ENCODE data around the gene NINL.
A peak's percentile ranks its signal among the peaks of the same experiment; 100 is the strongest.

The NINL gene

DNA sequence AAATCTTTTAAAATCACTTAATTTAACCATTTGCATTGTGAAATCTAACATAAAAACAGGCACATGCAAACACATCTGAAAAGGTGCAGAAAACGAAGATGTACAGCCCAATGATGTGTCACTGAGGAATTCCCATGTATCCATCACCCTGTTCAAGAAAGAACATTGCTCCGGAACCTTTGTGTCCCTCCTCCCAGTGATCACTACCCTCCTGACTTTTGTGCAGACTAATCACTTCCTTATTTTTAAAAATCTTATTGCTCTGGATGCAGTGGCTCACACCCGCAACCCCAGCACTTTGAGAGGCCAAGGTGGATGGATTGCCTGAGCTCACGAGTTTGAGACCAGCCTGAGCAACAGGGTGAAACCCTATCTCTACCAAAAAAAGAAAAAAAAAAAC, 163.3 kb downstream of the NINL start:
- no peak for DNase-seq (ENCODE audit: low read depth, low spot score)
- TF ChIP-seq, protein P1, sequence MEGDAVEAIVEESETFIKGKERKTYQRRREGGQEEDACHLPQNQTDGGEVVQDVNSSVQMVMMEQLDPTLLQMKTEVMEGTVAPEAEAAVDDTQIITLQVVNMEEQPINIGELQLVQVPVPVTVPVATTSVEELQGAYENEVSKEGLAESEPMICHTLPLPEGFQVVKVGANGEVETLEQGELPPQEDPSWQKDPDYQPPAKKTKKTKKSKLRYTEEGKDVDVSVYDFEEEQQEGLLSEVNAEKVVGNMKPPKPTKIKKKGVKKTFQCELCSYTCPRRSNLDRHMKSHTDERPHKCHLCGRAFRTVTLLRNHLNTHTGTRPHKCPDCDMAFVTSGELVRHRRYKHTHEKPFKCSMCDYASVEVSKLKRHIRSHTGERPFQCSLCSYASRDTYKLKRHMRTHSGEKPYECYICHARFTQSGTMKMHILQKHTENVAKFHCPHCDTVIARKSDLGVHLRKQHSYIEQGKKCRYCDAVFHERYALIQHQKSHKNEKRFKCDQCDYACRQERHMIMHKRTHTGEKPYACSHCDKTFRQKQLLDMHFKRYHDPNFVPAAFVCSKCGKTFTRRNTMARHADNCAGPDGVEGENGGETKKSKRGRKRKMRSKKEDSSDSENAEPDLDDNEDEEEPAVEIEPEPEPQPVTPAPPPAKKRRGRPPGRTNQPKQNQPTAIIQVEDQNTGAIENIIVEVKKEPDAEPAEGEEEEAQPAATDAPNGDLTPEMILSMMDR (IDR thresholded peaks at IDR 0.05; ENCODE audit: low read depth, low read length), result no peak
- no peak overlapping the region for H3K4me3 ChIP-seq (ENCODE audit: low read depth, low read length)
- in situ Hi-C loops (cut with HindIII; ENCODE audit: low sequenced_read_pairs), result no loop called here

DNA sequence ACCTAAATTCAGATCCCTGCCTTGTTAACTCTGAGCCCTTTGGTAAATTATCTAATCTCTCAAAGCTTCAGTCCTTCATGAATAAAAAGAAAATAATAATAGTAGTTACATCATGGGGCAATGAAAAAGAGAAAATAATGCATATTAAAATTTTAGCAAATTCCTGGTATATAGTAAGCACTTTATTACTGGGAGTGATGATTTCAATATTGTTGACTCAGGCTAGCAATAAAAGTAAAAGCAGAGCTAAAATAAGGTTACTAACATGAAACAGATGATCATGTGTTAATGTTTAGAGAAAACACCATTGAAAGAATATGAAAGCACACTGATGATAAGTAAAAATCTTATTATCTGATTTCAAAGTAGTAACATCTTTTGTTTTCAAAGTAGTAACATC, 164.2 kb downstream of the NINL start:
- no peak overlapping the region for H3K4me3 ChIP-seq (ENCODE audit: low read depth, low read length)
- TF ChIP-seq, protein P1 (IDR thresholded peaks at IDR 0.05; ENCODE audit: low read depth, low read length), result no peak
- no peak for DNase-seq (ENCODE audit: low read depth, low spot score)
- in situ Hi-C loops (cut with HindIII; ENCODE audit: low sequenced_read_pairs), result no loop called here

DNA sequence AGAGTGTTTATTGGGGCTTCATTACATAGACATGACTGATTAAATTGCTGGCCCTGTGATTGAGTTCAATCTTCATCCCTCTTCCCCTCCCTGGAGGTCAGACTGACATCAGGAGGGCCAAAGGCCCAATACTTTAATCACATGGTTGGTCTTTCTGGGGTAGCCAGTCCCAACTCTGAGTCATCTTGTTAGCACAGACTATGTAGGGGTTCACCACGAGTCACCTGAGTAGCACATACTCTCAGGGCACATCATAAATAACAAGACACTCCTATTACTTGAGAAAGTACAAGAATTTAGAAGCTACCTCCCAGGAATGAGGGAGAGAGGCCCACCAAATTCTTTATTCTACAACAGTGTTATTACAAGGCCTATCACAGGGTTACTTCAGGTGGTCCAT, 166.6 kb downstream of the NINL start:
- in situ Hi-C loops (cut with HindIII; ENCODE audit: low sequenced_read_pairs), result no loop called here
- TF ChIP-seq, protein P1 (IDR thresholded peaks at IDR 0.05; ENCODE audit: low read depth, low read length), result no peak
- H3K4me3 ChIP-seq (ENCODE audit: low read depth, low read length), result no peak overlapping the region
- no peak for DNase-seq (ENCODE audit: low read depth, low spot score)

DNA sequence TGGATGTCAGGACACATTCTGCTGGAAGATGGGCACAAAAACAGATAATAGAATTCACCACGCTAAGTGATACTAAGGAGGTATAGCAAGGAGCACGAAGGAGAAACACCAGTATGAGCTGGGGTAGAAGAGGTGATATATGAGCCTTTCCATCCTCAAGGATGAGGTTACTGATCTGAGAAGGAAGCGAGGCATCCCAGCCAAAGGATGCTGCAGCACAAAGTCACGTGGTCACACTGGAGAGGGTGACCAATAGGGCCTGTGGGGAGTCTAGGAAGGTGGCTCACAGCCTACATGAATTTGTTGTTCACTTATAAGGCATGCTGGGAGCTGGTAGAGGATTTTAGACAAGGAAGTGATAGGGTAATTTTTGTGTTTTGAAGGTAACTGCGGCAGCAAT, 176.4 kb downstream of the NINL start:
- TF ChIP-seq, protein P1 (IDR thresholded peaks at IDR 0.05; ENCODE audit: low read depth, low read length), result no peak
- in situ Hi-C loops (cut with HindIII; ENCODE audit: low sequenced_read_pairs), result no loop called here
- no peak for DNase-seq (ENCODE audit: low read depth, low spot score)
- H3K4me3 ChIP-seq (ENCODE audit: low read depth, low read length), result peak overlapping the region; percentile 88

DNA sequence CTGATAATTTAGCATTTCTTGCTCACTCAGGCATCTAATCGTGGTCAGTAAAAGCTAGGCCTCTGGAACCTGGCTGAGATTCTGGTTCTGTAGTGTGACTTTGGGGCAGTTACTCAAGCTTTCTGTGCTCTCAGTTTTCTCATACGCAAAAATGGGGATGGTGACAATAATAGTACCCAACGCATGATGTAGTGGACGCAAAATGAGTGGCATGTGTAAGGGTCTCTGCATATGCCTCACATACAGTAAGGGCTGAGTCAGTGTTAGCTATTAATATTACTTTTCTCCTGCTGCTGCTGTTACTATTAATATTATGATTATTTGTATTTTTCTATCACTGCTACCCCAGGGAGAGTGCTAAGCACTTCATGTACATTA, 177.2 kb downstream of the NINL start:
- TF ChIP-seq, protein P1 (IDR thresholded peaks at IDR 0.05; ENCODE audit: low read depth, low read length), result no peak
- no peak for DNase-seq (ENCODE audit: low read depth, low spot score)
- in situ Hi-C loops (cut with HindIII; ENCODE audit: low sequenced_read_pairs), result no loop called here
- H3K4me3 ChIP-seq (ENCODE audit: low read depth, low read length), result peak overlapping the region; percentile 88

DNA sequence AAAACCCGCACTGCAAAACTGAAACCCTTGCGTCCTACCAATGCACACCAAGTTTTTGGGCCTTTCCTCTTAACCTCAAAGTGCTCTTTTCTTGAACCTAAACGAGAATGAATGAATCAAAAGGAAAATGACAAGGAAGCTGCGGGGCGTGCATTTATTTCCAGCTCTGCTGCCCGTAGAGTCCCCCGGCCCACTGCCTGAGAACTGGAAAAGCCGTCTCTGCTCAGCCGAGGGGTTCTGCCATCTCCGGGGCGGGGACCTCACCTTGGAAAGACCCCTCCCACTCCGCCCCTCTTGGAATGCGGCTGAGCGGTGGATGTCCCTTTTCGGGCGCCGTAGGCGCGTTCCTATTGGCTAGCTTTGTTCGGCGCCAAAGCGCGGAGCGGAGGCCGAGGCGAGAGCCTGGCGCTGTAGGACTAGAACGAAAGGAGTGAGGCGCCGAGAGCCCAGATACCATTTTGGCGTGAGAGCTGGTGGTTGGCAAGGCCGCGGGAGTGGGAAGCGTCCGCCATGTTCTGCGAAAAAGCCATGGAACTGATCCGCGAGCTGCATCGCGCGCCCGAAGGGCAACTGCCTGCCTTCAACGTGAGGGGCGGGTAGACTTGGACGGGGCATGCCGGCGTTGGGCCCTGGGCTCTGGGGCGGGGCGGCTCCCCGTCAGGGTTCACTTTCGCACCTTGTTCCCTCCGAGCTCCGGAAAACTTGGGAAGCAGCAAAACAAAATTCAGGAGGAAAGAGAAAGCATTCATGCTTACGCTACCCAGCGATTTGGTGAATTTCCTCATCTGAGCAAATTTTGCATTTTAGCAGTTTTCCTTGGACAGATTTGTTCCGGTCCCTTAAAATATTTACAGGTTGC, 177.8 kb downstream of the NINL start, which contains the start of gene GINS1:
TSS of gene GINS1 (plus strand) at position 363 of the 859 bp plus-strand sequence. CDS start at position 511, 148 bp downstream.
- TF ChIP-seq, protein P1 (IDR thresholded peaks at IDR 0.05; ENCODE audit: low read depth, low read length), result no peak
- in situ Hi-C loops (cut with HindIII; ENCODE audit: low sequenced_read_pairs), result no loop called here
- peak within 1 kb of the TSS; percentile 88 for H3K4me3 ChIP-seq (ENCODE audit: low read depth, low read length)
- peak; percentile 90 for DNase-seq (ENCODE audit: low read depth, low spot score)
